CMK (cell line): ENCODE results near the gene GDF7.
"Not testable (repeated sequence)": the region's sequence is repeated elsewhere in the genome, so short reads cannot be mapped to it uniquely, and the experiment has no call there.

ENCODE experiments used
- DNase-seq: peaks from one replicate; pipeline ENCODE4 v3.0.0-alpha.2; 2010; ENCODE audit warnings: low read depth

GDF7 gene

GRCh38 chr2:20702563-20702962, 35.6 kb downstream of the GDF7 start:
- no peak for DNase-seq

- no peak for DNase-seq
Observed at GRCh38 chr2:20704886-20705285, 37.9 kb downstream of the GDF7 start.

GRCh38 chr2:20706217-20706616, 39.3 kb downstream of the GDF7 start:
- DNase-seq, result no peak

- DNase-seq, result no peak
Observed at GRCh38 chr2:20706786-20707185, 39.8 kb downstream of the GDF7 start.

- no peak for DNase-seq
Observed at GRCh38 chr2:20707601-20708000, 40.7 kb downstream of the GDF7 start.

GRCh38 chr2:20711641-20712040, 44.7 kb downstream of the GDF7 start:
- DNase-seq, result not testable (repeated sequence)

GRCh38 chr2:20713585-20713984, 46.6 kb downstream of the GDF7 start:
- not testable (repeated sequence) for DNase-seq

- not testable (repeated sequence) for DNase-seq
Observed at GRCh38 chr2:20714412-20714811, 47.5 kb downstream of the GDF7 start.

GRCh38 chr2:20716164-20716563, 49.2 kb downstream of the GDF7 start:
- not testable (repeated sequence) for DNase-seq

GRCh38 chr2:20717641-20718040, 50.7 kb downstream of the GDF7 start:
- no peak for DNase-seq

GRCh38 chr2:20722592-20723240, 55.8 kb downstream of the GDF7 start:
- DNase-seq, result no peak

- no peak for DNase-seq
Observed at GRCh38 chr2:20723543-20723942, 56.6 kb downstream of the GDF7 start.

GRCh38 chr2:20724500-20725053, 57.6 kb downstream of the GDF7 start:
- no peak for DNase-seq

GRCh38 chr2:20725782-20726181, 58.8 kb downstream of the GDF7 start:
- no peak for DNase-seq

GRCh38 chr2:20726913-20727312, 60.0 kb downstream of the GDF7 start:
- no peak for DNase-seq

- DNase-seq, result no peak
Observed at GRCh38 chr2:20728114-20728758, 61.3 kb downstream of the GDF7 start.
